Fibroblast of gingiva (primary cell): ENCODE measurements around the gene FEM1A.
"Not testable (repeated sequence)": the region's sequence is repeated elsewhere in the genome, so short reads cannot be mapped to it uniquely, and the experiment has no call there.

Source experiments
- DNase-seq: peaks from one replicate; pipeline ENCODE4 v3.0.0-alpha.2; 2011; ENCODE audit warnings: low read depth

FEM1A gene

GRCh38 chr19:4773047-4773640, 18.4 kb upstream of the FEM1A start:
- DNase-seq = no peak

DNA sequence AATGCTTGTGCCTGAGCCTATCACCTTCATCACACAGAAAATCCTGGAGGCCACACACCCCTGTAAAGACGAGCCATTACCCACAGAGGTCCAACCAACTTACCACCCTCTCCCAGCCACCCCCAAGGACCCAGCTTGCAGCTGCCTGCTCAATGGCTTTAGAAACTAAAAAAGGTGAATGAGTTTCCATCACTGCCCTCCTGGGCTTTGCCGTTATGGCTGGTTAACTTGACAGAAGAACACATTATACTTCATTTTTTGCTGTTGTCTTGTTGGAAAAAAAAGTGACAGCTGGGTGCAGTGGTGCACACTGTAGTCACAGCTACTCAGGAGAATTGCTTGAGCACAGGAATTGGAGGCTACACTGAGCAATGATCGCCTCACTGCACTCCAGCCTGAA, 17.4 kb upstream of the FEM1A start:
- no peak for DNase-seq

- DNase-seq = no peak
Observed at GRCh38 chr19:4775627-4776152, 15.8 kb upstream of the FEM1A start.

- DNase-seq = no peak
Observed at GRCh38 chr19:4776436-4777211, 14.9 kb upstream of the FEM1A start.

GRCh38 chr19:4778124-4778523, 13.4 kb upstream of the FEM1A start:
- DNase-seq = not testable (repeated sequence)

DNA sequence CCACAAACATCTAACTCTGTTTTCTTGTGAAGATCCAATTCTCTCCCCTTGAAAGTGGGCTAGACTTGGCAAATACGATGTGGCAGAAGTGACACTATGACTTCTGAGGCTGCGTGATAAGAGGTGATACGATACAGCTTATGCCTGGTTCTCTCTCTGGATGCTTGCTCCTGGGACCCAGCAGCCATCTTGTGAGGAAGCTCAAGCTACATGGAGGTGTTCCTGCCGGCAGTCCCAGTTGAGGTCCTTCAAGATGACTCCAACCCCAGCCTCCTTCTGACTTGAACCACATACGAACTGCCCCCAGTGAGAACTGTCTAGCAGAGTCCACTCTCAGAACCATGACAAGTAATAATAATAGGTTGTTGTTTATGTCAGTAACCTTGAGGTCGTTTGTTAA, 10.7 kb upstream of the FEM1A start:
- DNase-seq = no peak

- DNase-seq = peak; percentile 10
Observed at GRCh38 chr19:4781801-4782200, 9.7 kb upstream of the FEM1A start.

- not testable (repeated sequence) for DNase-seq
Observed at GRCh38 chr19:4786412-4787016, 5.0 kb upstream of the FEM1A start.

DNA sequence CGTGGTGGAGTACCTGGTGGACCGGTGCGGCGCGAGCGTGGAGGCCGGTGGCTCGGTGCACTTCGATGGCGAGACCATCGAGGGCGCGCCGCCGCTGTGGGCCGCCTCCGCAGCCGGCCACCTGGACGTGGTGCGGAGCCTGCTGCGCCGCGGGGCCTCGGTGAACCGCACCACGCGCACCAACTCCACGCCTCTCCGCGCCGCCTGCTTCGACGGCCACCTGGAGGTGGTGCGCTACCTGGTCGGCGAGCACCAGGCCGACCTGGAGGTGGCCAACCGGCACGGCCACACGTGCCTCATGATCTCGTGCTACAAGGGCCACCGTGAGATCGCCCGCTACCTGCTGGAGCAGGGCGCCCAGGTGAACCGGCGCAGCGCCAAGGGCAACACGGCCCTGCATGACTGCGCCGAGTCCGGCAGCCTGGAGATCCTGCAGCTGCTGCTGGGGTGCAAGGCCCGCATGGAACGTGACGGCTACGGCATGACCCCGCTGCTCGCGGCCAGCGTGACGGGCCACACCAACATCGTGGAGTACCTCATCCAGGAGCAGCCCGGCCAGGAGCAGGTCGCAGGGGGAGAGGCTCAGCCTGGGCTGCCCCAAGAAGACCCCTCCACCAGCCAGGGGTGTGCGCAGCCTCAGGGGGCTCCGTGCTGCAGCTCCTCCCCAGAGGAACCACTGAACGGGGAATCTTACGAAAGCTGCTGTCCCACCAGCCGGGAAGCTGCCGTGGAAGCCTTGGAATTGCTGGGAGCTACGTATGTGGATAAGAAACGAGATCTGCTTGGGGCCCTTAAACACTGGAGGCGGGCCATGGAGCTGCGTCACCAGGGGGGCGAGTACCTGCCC, 708 bp downstream of the FEM1A start:
- DNase-seq = not testable (repeated sequence)

- not testable (repeated sequence) for DNase-seq
Observed at GRCh38 chr19:4792866-4793195, 1.3 kb downstream of the FEM1A start.

DNA sequence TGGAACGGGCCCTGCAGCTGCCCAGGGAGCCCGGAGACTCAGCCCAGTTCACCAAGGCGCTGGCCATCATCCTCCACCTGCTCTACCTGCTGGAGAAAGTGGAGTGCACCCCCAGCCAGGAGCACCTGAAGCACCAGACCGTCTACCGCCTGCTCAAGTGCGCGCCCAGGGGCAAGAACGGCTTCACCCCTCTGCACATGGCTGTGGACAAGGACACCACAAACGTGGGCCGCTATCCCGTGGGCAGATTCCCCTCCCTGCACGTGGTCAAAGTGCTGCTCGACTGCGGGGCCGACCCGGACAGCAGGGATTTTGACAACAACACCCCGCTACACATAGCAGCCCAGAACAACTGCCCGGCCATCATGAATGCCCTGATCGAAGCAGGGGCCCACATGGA, 1.7 kb downstream of the FEM1A start:
- not testable (repeated sequence) for DNase-seq

DNA sequence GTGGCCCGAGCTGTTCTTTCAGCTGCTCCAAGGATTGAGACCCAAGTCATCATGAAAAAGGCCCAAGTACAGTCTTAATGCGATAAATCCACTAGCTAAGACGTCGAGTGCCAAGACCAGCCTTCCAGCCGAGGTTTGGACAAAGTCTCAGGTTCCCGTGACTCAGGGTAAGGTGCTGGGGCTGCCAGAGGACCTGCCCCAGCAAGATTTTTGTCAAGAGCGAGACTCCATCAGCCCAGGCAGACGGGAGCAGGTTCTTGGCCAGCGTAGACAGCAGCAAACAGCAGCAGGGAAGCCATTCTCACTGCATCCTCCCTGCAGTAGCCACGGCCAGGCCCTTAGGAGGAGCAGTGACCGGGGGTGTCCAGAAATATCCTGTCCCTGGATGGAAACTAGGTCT, 3.4 kb downstream of the FEM1A start:
- no peak for DNase-seq

GRCh38 chr19:4795400-4795799, 3.9 kb downstream of the FEM1A start:
- DNase-seq = no peak

DNA sequence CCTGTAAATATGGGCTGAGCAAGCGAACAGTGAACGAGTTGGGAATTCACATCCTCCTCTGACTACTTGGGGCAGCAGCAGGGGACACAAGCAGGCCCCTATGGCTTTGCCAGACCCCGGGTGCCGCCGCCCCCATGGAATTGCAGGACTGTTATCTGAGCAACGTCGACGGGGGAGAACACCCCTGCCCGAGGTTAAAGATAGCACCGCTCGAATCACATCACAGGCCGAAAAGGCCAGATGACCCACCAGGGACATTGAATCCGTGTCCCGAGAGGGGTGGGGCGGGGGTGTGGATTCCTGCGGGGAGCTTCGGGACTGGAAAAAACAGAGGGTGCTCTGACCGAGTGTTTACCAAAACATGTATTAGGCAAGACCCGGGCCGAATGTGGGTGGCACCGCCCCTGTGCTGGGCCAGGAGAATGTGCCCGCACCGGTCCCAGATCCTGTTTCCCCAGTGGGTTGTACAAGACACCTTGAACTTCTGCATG, 9.1 kb downstream of the FEM1A start:
- DNase-seq = no peak

DNA sequence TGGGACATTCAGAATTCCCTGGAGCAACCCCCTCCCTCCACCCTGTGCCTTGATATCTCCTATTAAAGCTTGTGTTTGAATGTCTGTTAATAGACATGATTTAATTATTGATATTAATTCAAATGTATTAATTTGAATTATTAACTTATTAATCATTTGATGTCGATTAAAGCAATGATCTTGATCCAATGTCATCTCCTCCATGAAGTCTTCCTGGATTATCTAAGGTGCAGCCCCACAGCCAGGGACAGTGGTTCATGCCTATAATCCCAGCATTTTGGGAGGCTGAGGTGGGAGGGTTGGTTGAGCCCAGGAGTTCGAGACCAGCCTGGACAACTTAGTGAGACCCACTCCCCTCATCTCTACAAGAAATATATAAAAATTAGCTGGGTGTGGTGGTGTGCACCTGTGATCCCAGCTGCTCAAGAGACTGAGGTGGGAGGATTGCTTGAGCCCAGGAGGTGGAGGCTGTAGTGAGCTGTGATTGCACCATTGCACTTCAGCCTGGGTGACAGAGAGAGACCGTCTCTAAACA, 9.6 kb downstream of the FEM1A start:
- DNase-seq = no peak

- DNase-seq = no peak
Observed at GRCh38 chr19:4802711-4803110, 11.2 kb downstream of the FEM1A start.

DNA sequence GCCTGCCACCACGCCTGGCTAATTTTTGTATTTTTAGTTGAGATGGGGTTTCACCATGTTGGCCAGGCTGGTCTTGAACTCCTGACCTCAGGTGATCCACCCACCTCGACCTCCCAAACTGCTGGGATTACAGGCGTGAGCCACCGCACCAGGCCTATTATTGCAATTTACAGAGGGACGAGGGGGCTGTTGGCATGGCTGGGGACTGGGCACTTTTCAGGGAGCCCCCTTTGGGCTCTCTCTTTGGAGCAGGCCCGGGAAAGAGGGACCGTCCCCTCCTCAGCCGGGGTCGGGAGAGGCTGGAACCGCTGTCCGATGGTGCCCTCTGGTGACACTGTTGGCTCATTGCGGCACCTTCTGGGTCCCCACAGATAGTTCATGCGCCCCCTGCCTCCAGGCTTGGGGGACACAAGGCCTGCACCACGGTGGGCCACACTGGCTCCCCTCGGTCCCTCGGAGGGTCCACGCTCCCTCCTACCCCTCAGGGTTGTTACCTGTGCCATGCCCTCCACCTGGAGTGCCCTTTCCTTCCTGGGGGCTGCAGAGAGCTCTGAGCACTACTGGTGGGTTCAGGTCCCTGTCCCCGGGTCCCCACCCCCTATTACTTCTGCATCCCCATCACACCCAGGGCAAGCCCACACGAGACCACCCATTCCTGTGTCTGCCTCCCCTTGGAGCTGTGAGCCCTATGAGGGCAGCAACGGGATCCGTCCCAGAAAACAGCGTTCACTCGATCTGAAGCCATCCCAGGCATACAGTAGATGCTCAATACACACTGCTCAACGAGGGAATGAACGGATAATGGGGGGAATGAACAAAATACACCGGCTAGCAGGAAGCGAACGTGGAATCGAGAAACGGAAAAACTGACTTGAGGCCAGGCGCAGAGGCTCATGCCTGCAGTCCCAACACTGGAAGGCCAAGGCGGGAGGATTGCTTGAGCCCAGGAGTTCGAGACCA, 12.5 kb downstream of the FEM1A start:
- DNase-seq = no peak

GRCh38 chr19:4805140-4805539, 13.6 kb downstream of the FEM1A start:
- DNase-seq = not testable (repeated sequence)

DNA sequence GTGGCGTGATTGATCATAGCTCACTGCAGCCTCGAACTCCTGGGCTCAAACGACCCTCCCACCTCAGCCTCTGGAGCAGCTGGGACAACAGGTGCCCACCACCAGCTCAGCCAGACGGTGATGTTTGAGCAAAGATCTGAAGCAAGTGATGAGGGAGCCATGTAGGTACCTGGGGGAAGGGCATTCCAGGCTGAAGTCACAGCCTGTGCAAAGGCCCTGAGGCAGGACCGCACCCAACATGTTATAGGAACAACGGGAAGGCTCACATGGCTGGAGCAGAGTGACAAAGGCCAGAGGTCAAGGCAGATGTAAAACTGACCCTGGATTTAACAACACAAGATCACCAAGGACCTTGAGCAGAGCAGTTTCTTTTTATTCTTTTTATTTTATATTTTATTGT, 14.8 kb downstream of the FEM1A start:
- DNase-seq = no peak

DNA sequence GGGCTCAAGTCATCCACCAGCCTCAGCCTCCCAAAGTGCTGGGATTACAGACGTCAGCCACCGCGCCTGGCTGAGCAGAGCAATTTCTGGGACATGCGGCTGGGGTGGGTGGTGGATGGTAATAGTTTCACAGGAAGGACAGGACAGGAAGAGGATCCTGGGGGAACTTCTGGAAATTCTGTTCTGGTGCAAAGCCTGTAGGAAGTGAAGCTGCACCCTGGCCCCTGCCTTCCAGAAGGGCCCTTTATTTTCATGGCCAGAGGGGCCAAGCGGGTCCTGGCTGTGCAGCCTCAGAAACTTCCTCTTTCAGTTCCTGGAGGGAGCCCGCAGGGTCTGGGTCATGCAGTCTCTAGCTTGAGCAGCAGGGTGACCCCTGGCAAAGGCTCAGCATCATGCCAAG, 15.7 kb downstream of the FEM1A start:
- no peak for DNase-seq
